Measurements from ENCODE around the gene COL9A1.

The COL9A1 gene

DNA sequence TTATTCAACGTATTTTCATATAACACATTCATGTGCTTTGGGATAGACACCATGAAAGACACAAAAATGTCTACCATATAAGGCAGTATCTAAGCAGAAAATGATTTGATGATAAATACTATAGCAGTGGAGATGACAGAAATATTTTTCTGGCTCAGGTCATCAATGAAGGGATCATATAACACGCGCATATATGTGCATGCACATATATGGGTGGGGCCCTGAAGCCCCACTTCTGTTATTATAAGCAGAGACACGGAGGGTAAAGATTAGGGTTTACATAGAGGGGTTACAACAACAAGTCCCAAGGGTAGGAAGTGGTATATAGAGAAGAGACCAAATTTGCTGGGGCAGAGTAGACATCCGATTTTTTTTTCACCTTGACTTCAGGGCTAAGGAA is 16.0 kb downstream of the COL9A1 start:
- no peak for DNase-seq (ENCODE audit: low spot score)

DNA sequence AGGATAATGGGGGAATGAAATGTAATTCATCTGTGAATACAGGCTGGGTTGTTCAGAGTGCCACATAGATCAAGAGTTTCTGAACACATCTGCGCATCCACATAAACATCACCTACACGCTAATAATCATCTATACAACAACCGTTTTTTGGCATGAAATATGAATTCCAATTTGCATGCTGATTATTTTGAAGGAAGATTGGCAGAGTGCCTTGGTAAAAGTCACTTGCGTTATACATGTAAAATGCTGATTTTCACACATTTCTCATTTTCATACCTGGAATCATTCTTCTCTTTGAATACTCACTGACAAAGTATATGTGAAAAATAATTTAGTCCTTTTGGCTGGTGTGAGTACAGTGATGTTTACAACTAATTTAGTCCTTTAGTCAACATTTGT is 17.7 kb downstream of the COL9A1 start:
- DNase-seq (ENCODE audit: low spot score) = no peak

DNA sequence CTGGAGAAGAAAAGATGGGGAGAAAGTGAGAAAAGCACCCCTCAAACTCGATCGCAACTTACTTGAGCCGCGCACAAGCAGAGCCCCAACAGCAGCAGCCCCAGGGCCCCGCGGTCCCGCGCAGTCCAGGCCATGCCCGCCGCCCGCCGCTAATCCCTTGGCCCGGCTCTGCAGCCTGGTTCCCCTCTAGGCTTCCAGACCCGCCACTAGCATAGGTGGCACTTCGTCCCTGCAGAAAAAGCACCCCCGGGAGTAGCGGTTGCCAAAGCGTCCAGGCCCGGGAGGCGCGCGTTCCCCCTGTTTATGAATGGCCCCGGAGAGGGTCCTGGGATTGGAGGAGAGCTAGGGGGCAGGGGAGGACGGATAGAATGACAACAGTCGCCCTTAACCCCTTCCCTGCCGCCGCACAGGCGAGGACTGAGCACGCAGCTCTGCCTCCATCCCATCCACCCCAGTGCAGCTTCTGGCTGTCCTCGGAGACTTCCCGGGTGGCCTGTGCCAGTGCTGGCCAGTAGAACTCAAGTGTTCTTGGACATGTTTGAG is 19.9 kb downstream of the COL9A1 start:
- DNase-seq (ENCODE audit: low spot score) = no peak

DNA sequence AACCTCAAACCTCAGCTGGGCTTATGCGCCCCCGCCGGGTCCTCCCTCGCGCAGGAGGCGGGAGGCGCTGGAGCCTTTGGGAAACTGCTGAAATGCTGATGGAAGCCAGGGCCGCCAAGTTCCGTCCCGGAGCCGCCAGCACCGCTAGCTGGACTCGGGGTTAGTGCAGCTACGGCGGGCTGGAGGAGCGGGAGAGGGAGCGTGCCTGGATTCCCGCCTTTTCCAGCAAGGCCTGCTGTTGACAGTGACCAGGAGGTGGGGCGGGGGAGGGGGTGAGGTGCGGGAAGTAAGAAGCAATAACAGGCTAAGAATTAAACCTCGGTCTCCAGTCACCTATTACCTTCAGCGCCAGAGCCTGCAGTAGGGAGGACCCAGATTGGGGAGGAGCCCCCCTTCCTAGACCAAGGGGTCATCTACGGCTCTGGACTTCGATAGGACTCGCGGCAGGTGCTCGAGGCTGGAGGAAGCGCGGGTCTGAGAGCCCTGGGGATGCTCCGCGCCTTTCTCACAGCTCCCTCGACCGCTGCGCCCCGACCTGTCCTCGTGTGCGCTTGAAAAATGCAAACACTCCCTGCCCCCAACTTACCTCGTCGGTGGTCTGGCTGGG is 20.5 kb downstream of the COL9A1 start:
- DNase-seq (ENCODE audit: low spot score) = no peak

DNA sequence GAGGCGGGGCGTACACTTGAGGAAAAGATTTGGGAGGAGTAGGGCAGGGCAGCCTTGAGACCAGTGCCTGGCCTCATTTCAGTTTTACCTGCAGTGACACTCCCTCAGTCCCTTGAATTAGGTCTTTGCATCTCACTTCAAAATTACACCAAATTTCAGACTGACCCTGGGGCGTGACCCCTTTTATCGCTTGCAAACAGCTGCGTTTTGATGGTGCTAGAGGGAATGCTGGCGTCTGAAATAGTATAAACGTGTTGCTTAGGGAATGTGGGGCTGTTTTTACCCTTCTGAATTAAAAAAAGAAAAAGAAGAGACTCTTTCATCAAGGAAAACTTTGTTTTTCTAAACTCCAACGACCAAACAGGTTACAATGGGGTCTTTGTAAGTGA is 21.0 kb downstream of the COL9A1 start:
- no peak for DNase-seq (ENCODE audit: low spot score)

DNA sequence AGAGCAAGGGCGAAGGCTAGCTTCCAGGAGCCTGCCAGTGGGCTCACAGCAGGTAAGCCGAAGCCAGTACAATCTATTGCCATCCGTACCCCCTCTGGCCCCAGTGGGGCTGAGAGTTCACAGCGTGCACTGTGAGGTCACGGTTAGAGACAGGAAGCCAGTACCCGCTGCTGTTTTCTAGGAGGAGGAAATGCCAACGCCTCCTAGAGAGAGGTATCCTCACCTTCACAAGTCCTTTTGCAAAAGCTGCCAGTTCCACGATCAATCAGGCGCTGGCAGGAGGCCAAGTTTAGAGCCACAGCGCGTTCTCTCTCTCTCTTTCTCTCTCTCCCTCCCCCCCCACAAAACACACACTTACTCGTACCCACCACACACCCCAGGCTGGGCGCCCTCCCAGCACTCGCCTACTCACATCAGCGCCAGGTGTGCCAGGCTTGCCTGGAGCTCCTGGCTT is 22.5 kb downstream of the COL9A1 start:
- no peak for DNase-seq (ENCODE audit: low spot score)

DNA sequence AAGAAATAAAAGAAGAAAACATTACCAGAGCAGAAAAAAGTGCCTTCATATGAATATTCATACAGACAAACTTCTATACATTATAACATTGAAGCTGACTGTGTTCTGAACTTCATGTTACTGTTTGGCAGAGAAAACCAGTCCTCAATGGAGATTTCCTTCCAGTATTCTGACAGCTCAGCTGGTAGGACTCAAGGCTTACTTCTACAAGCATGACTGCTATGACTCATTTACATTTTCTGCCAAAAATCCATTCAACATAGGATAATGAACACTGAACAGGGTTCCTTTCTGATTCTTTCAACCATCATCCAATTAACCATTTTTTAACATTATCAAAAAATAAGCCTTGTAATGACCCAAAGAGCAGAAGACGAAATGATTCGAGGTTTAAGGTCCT is 25.4 kb downstream of the COL9A1 start:
- DNase-seq (ENCODE audit: low spot score) = no peak

DNA sequence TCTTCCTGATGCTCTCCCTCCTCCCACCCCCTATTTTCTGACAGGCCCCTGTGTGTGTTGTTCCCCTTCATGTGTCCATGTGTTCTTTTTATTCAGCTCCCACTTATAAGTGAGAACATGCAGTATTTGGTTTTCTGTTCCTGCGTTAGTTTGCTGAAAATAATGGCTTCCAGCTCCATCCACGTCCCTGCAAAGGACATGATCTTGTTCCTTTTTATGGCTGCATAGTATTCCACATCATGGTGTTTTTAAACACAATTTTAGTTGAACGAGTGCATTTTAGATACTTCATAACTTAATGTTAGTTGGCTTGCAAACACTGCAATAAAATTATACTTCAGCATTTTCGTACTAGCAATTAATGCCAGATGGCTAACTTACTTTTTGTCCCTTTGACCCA is 28.5 kb downstream of the COL9A1 start:
- DNase-seq (ENCODE audit: low spot score) = no peak

DNA sequence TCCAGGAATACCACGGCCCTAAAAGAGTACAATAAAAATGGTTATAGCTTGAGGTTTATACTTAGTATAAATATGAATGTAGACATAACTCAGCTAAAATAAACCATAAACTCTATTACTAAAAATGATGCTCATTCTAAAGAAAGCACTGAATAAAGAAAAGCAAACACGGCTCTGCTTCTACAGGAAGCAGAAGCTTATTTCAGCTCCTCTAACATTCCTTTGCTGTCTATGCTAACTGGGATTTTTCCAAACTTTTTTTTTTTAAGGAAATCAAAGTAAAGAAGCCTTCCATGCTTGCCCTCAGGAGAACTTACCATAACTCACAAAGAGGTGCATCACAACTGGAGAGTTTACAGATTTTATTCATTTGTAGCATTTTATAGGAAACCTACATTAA is 30.8 kb downstream of the COL9A1 start:
- DNase-seq (ENCODE audit: low spot score) = no peak

DNA sequence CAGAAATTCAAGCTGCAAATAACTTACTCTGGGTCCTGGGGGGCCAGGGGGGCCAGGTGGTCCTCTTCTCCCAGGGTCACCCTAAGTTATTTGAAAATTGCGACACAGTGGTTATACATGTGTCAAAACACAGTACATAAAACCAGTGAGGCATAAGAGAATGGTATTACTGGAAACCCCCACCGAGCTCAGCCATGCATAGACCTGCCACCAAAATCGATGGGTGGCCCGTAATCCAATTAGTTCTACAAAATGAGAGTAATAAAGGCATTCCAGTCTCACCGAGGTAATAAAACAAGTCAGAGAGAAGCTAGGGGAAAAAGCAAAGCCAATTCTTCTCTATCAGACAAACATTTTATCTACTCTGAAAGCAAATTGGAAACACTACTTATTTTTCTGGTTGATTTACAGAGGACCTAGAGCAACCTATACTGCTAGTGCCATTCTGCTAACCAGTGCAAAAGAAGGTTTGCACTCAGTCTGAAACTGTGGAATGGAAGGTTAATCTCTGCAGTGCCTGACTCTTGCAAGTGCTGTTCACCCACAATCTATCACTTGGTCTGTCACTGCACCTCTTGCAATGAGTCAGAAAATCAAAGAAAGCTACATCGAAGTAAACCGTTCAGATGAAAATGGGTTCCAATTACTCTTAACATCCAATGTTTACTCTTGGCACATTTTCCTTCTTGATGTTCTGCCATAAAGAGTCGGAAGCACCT is 32.4 kb downstream of the COL9A1 start:
- DNase-seq (ENCODE audit: low spot score) = no peak

DNA sequence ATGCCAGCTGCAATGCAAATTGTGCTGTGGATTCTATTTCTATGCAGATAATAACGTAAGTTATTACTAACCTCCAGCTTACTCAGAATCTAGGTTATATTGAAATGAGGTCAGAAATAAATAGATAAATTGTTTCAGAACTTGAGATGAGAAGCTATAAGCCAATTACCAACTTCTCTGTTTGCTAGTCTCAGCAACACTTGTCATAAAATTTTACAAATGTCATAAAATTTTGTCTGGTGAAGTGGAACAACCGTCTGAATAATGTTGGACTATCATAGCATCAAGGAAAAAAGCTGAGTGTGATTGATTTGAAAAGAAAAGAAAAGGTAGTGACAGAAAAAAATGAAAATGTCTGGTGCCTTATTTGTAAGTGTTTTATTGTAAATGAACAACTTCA is 36.7 kb downstream of the COL9A1 start:
- DNase-seq (ENCODE audit: low spot score) = no peak

DNA sequence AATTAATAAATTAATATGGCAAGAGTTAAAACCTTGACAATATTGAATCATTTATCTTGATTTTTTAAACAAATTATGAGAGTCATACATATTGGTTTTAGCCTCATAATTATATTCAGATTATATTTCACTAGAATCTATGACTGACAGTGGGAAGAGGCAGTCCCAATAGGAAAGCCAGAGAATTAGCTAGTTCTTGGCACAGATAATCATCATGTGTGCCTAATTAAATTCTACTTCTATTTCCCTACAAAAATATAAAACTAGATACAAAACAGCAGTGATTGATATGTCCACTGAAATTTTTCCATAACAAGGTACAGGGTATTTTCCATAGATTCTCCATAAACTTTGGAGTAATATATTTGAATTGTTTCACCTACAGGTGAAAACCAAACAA is 38.6 kb downstream of the COL9A1 start:
- no peak for DNase-seq (ENCODE audit: low spot score)

DNA sequence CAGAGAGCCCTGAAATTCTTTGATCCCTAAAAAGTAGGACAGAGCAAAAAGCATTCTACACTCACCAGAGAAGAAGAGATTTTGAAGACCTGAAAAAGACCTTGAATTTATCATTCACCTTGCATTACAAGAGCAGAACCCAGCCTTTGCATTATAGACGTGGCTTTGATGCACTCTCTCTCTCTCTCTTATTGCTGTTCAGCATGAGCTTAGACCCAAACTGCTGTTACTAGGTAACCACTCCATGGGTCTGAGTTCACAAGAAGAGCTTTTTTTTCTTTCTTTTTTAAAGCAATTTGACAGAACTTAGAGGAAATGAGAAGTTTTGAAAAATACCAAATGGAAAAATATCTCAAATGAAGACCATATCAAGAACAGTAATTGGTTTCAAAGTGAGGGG is 44.4 kb downstream of the COL9A1 start:
- no peak for DNase-seq (ENCODE audit: low spot score)

DNA sequence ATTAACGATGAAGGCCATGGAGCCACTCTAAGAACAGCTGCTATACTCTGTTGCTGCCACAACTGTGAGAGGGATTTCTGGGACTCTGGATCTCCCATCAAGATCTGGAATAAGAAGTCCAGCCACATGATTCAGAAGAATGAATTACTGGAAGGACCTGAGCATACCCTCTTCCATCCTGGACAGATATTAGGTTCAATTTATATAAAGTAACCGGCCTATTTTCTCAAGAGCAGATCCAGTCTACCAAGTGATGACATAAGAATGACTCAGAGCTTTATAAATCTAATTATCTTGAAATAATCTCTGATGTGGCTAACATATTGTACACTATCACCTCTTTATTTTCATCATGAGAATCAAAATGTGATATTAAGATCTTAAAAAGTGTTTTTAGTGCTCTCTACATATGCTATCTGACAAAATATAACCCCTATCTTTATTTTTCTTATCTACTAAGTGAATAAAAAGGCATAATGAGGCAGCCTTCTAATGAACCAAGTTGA is 45.1 kb downstream of the COL9A1 start:
- DNase-seq (ENCODE audit: low spot score) = no peak

DNA sequence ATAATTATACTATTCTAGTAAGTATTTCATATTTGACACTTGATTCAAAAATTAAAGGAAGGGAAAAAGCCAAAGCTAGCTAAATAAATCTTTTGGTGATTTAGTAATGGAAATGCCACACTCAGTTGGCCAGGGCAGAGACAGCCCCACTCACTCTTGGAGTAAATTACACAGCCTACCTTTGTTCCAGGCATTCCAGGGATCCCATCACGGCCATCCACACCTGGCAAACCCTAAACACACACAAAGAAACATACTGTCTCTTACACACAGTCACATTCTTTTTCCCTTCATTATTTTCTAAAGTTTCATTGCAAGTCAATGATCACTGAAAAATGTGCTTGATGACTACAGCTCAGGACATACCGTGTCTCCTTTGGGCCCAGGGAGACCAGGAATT is 48.1 kb downstream of the COL9A1 start:
- DNase-seq (ENCODE audit: low spot score) = no peak

DNA sequence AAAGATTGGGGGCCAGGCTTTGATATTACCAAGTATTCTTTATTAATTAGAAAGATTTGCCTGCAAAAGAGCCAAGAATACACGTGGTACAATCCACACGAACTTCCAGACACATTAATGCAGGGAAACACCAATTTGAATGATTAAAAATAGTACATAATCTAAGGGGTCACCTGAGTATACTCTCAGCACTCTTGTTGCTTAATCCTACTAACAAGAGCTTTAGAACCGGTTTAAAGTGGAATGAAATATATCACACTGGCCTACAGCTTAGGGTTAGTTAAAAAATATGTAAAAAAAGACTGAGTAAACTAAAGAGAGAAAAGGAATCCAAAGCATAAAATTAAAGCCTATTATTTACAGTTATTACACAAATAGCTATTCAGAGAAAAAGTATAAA is 49.0 kb downstream of the COL9A1 start:
- no peak for DNase-seq (ENCODE audit: low spot score)

DNA sequence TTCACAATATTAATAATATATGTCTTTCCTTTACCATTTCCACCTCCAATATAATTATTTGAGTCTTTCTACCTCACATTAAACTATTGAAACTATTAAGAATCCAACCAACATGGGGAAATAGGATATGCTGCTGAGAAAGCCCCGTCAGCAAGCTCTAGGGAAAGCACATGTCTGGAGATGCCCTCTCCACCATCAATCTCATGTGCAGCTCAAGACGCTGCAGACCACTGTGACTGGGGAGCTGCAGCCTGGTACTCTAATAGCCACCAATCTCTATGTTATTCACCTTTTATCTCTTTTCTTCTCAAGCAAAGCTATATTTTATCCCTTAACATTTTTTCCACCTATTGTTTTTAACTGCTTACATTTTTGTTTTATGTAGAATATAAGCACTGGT is 50.3 kb downstream of the COL9A1 start:
- no peak for DNase-seq (ENCODE audit: low spot score)

DNA sequence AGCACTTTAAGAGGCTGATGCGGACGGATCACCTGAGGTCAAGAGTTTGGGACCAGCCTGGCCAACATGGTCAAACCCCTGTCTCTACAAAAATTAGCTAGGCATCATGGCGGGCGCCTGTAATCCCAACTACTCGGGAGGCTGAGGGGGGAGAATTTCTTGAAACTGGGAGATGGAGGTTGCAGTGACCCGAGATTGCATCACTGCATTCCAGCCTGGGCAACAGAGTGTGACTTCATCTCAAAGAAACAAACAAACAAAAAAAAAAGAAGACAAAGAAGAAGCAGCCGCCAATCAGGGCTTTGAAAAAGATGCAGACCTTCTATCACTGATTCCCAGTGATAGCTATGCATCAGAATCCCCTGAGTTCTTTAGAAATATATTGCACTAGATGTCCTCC is 56.8 kb downstream of the COL9A1 start:
- DNase-seq (ENCODE audit: low spot score) = no peak

DNA sequence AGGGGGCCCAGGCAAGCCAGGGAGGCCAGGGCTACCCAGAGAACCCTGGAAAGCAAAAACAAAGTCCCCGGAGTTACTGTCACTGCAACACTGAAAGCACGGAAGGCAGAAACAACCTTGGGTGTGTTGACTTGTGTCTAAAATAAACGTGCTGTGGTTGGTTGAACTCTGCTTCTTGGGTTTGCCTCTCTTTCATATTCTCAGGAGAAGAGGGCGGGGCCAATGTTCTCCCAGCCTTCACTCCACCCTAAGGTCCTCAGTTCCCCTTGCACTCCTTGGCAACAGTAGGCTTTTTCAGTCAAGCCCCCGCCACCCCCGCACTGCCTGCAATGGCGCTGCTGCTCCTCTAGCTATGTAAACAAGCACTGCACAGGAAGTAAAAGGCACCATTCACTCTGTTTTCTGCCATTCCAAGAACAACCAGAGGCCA is 60.9 kb downstream of the COL9A1 start:
- DNase-seq (ENCODE audit: low spot score) = peak; percentile 22

DNA sequence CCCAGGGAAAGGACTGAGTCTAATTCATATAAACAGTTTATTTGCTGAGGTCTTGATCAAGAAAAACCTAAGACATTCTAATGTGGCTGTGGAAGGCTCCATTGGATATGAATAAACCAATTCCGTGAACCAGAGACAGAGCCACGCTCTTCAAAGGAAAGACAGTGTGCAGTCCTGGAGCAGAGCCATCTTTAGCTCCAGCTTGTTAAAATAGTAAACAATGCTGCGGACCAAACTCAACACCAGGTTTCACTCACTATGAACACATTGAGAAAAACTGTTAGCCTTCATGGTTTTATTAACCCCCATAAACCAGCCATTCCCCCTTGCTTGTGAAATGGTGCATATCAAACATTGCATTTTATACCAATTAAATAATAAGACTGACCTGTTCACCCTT is 61.9 kb downstream of the COL9A1 start:
- DNase-seq (ENCODE audit: low spot score) = no peak

DNA sequence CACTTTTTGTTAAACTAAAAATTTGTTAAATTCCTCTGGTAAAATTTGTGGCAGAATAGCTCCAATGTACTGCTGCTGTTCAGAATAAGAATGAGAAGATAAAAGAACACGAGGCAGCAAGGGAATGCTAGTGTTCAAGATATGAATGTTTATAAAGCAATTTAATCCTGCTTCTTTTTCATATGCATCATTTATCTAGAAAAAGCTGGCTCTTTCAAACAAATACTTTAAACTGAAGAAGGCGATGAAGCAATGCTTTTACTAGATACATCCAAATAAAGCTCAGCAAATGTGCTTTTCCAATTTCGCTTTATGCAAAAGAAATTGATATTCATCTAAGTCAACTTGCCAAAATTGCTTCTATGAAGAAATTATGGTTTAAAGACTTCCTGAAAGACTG is 66.5 kb downstream of the COL9A1 start:
- no peak for DNase-seq (ENCODE audit: low spot score)

DNA sequence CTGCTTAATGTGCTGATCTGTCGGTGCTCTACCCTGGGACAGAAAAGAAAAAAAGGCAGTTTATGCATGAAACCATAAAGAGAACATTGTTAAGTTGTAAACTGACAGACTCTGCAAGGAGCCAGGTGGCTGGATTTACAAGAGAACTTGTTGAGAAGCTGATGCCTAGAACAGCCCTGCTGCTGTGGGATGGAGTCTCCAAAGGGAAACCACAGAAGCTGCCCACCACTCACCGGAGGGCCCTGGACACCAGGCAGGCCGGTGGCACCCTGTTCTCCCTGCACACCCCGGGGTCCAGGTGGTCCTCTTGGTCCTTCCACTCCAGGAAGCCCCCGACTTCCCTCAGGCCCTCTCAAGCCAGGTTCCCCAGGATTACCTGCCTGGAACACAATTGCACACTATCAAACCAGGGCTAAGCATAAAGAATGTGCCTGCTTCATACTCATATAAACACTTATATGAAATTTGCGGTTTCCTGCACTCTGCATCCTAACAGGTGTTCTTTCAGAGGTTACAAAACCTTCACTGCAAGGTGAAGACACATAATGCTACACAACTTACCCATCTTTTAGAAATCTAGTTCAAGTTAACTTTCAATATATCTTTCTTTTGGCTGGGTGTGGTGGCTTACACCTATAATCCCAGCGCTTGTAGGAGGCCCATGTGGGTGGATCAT is 68.2 kb downstream of the COL9A1 start:
- no peak for DNase-seq (ENCODE audit: low spot score)

DNA sequence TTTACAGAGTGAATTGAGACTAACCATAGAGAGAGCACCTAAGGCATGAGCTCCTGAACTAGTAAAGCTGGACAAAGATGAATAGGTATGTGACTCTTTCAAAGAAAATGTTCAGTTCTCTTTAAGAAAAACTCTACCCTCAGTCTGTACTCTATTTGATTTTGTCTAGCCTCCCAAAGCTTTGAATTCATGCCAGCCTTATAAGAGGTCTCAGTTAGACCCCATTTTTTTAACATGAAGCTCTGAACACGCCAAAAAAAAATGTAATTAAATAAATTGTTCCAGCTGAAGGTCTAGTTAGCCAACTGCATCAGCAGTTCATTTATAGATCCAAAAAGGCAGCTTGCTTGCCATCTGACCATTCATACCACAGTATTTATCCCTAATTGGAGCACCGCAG is 71.6 kb downstream of the COL9A1 start:
- DNase-seq (ENCODE audit: low spot score) = no peak

Measured in globus pallidus (tissue), 1 donor.